K562 (cell line): Measurements from ENCODE around the gene GATA5. TPM values are rescaled to one million over a fixed set of nuclear protein-coding genes. Genes with fewer than 3 reads are reported as not detected.

Experiments
- CCNT2 ChIP-seq: IDR thresholded peaks from 2 replicates; pipeline ENCODE4 v1.6.1; 2011; ENCODE audit warnings: borderline replicate concordance, low read depth, mild to moderate bottlenecking, moderate library complexity, mixed read lengths, low read length; ENCODE audit not compliant: insufficient read length; ENCODE audit errors: extremely low read depth
- CSDE1 ChIP-seq, 2 experiments: fragments of 450-650 bp; IDR thresholded peaks; 2 replicates each; pipeline ENCODE4 v1.6.1; 2016; ENCODE audit warnings: mild to moderate bottlenecking in 1 of 2
- HMG20B ChIP-seq: fragments of 250-450 bp; sonication (Bioruptor Pico); IDR thresholded peaks from 2 replicates; pipeline ENCODE4 v1.5.0; 2021; ENCODE audit warnings: mild to moderate bottlenecking
- MAFG ChIP-seq: fragments of 450-650 bp; conservative IDR thresholded peaks from 2 replicates; pipeline ENCODE4 v1.6.1; 2016; ENCODE audit warnings: missing genetic modification characterization, missing compliant biosample characterization
- MED1 ChIP-seq: sonication (generic); formaldehyde crosslinking; IDR thresholded peaks from 2 replicates; pipeline ENCODE4 v1.8.1; 2023; ENCODE audit warnings: missing genetic modification reagents, borderline replicate concordance
- MLX ChIP-seq, 2 experiments: fragments of 450-650 bp in 1 of 2; sonication (generic) in 1 of 2; formaldehyde crosslinking; conservative IDR thresholded peaks; 2 replicates each; pipeline versions ENCODE4 v1.4.0 to v1.8.1; 2020 to 2022; ENCODE audit warnings: mild to moderate bottlenecking in 1 of 2, missing genetic modification reagents in 1 of 2
- MXD1 ChIP-seq: fragments of 250-450 bp; sonication (Bioruptor Pico); IDR thresholded peaks from 2 replicates; pipeline ENCODE4 v1.8.0; 2021; ENCODE audit warnings: borderline replicate concordance, mild to moderate bottlenecking, moderate library complexity; ENCODE audit not compliant: poor library complexity, severe bottlenecking
- PRDM10 ChIP-seq: fragments of 450-650 bp; IDR thresholded peaks from 2 replicates; pipeline ENCODE4 v1.6.1; 2018; ENCODE audit not compliant: partially characterized antibody
- RERE ChIP-seq: sonication (generic); formaldehyde crosslinking; IDR thresholded peaks from 2 replicates; pipeline ENCODE4 v1.8.0; 2023; ENCODE audit warnings: missing genetic modification reagents, mild to moderate bottlenecking, borderline replicate concordance
- TFAP4 ChIP-seq: sonication (generic); formaldehyde crosslinking; IDR thresholded peaks from 2 replicates; pipeline ENCODE4 v1.8.0; 2022; ENCODE audit warnings: missing genetic modification reagents, mild to moderate bottlenecking, moderate library complexity, borderline replicate concordance
- ZBTB12 ChIP-seq: fragments of 250-450 bp; sonication (Bioruptor Pico); IDR thresholded peaks from 2 replicates; pipeline ENCODE4 v1.4.0; 2020
- ZNF324 ChIP-seq: fragments of 250-450 bp; sonication (Bioruptor Pico); IDR thresholded peaks from 2 replicates; pipeline ENCODE4 v1.4.0; 2020; ENCODE audit warnings: mild to moderate bottlenecking
- ZNF584 ChIP-seq: fragments of 200-800 bp; sonication (Bioruptor generic); IDR thresholded peaks from 2 replicates; pipeline ENCODE4 v1.6.1; 2016; ENCODE audit warnings: low read depth, mild to moderate bottlenecking, missing genetic modification characterization, missing compliant biosample characterization
- ZNF785 ChIP-seq: fragments of 250-450 bp; sonication (Bioruptor Pico); IDR thresholded peaks from 2 replicates; pipeline ENCODE4 v1.4.0; 2020; ENCODE audit warnings: mild to moderate bottlenecking
- polyA plus RNA-seq, 8 experiments: library from polyadenylated mRNA; depleted of rRNA in 4 of 8; stranded (reverse) in 5 of 8; unstranded in 3 of 8; fragments of >200 nt; fragmentation: Nextera tagmentation in 2 of 8; fragmentation: Illumina TruSeq in 1 of 8; extraction: Ambion mirVana in 2 of 8; extraction: Trizol in 1 of 8; gene quantifications; 2 replicates each; pipeline versions ENCODE4 v1.2.1 to v1.2.3, GENCODE V29; 2011 to 2014; ENCODE audit warnings: inconsistent platforms in 1 of 8, missing spikeins in 1 of 8
- total RNA-seq, 7 experiments: library from RNA; depleted of rRNA in 6 of 7; stranded (reverse); fragments of >200 nt in 6 of 7; fragmentation: Illumina TruSeq in 2 of 7; extraction: Trizol in 2 of 7; gene quantifications; 2 replicates each; pipeline versions ENCODE4 v1.2.1 to v1.2.3, GENCODE V29; 2011 to 2021; ENCODE audit warnings: low replicate concordance in 1 of 7

GATA5 gene
- total and polyA plus RNA-seq, 9 of the 15 experiments (the other 6 are each of a cell fraction or from before 2014, with no cell fraction given) = 0.09 to 0.57 (median 0.20) TPM; not detected in 3

- TF ChIP-seq ZNF324 (CRISPR knock-in tag) = no peak
- TF ChIP-seq CCNT2 = no peak
- no peak for TF ChIP-seq ZBTB12 (CRISPR knock-in tag)
- no peak for TF ChIP-seq CSDE1 (IDR thresholded peaks at IDR 0.05)
- no peak for TF ChIP-seq MED1 (CRISPR knock-in tag)
- no peak for TF ChIP-seq TFAP4 (CRISPR knock-in tag)
- no peak for TF ChIP-seq MLX (CRISPR knock-in tag; conservative IDR thresholded peaks at IDR 0.05)
- no peak for TF ChIP-seq RERE
- no peak for TF ChIP-seq ZNF785
- peak; percentile 52 for TF ChIP-seq MAFG (tag)
- TF ChIP-seq HMG20B = no peak
- no peak for TF ChIP-seq MXD1
- no peak for TF ChIP-seq PRDM10
- no peak for TF ChIP-seq ZNF584 (CRISPR knock-in tag)
Observed at GRCh38 chr20:62446481-62446880, 29.3 kb downstream of the GATA5 start (continued).
